Measurements from ENCODE around the gene ASPDH.

Gene ASPDH

GRCh38 chr19:50494186-50495019, 19.3 kb downstream of the ASPDH start:
- peaks cover 7% of the 10 kb centered on the region for H3K27me3 ChIP-seq (ENCODE audit: control insufficient read depth, insufficient read depth, low read length)
- no peak overlapping the region for H3K27ac ChIP-seq (ENCODE audit: low read depth, low read length)
- H3K36me3 ChIP-seq (ENCODE audit: control insufficient read depth, insufficient read depth, low read length) = no peaks in the 10 kb centered on the region
- no peak overlapping the region for H3K4me3 ChIP-seq (ENCODE audit: low read length)
- H3K9ac ChIP-seq (ENCODE audit: low read length) = no peak overlapping the region
- H3K4me1 ChIP-seq (ENCODE audit: control insufficient read depth, insufficient read depth, low read length) = no peaks in the 10 kb centered on the region

- no peak overlapping the region for H3K27ac ChIP-seq (ENCODE audit: low read depth, low read length)
Observed at GRCh38 chr19:50493171-50493570, 20.5 kb downstream of the ASPDH start.

GRCh38 chr19:50492303-50493052, 21.2 kb downstream of the ASPDH start:
- Histone ChIP-seq H3K4me1 (ENCODE audit: control insufficient read depth, insufficient read depth, low read length) (no peaks in the 10 kb centered on the region), H3K27me3 (ENCODE audit: control insufficient read depth, insufficient read depth, low read length) (peaks cover 10% of the 10 kb centered on the region), H3K27ac (ENCODE audit: low read depth, low read length) (no peak overlapping the region), H3K9ac (ENCODE audit: low read length) (no peak overlapping the region), H3K36me3 (ENCODE audit: control insufficient read depth, insufficient read depth, low read length) (no peaks in the 10 kb centered on the region), H3K4me3 (ENCODE audit: low read length) (no peak overlapping the region)

More at GRCh38 chr19:50493171-50493570, 20.5 kb downstream of the ASPDH start:
- H3K4me1 ChIP-seq (ENCODE audit: control insufficient read depth, insufficient read depth, low read length) = no peaks in the 10 kb centered on the region
- H3K9ac ChIP-seq (ENCODE audit: low read length) = no peak overlapping the region
- H3K27me3 ChIP-seq (ENCODE audit: control insufficient read depth, insufficient read depth, low read length) = peaks cover 7% of the 10 kb centered on the region
- H3K36me3 ChIP-seq (ENCODE audit: control insufficient read depth, insufficient read depth, low read length) = no peaks in the 10 kb centered on the region
- no peak overlapping the region for H3K4me3 ChIP-seq (ENCODE audit: low read length)

- no peaks in the 10 kb centered on the region for H3K36me3 ChIP-seq (ENCODE audit: control insufficient read depth, insufficient read depth, low read length)
- H3K27me3 ChIP-seq (ENCODE audit: control insufficient read depth, insufficient read depth, low read length) = peaks cover 12% of the 10 kb centered on the region
- H3K27ac ChIP-seq (ENCODE audit: low read depth, low read length) = no peak overlapping the region
- H3K4me3 ChIP-seq (ENCODE audit: low read length) = no peak overlapping the region
- no peaks in the 10 kb centered on the region for H3K4me1 ChIP-seq (ENCODE audit: control insufficient read depth, insufficient read depth, low read length)
- H3K9ac ChIP-seq (ENCODE audit: low read length) = no peak overlapping the region
Observed at GRCh38 chr19:50490991-50491472, 22.7 kb downstream of the ASPDH start.

- H3K9ac ChIP-seq (ENCODE audit: low read length) = no peak overlapping the region
- H3K4me1 ChIP-seq (ENCODE audit: control insufficient read depth, insufficient read depth, low read length) = no peaks in the 10 kb centered on the region
- no peaks in the 10 kb centered on the region for H3K36me3 ChIP-seq (ENCODE audit: control insufficient read depth, insufficient read depth, low read length)
- peaks cover 12% of the 10 kb centered on the region for H3K27me3 ChIP-seq (ENCODE audit: control insufficient read depth, insufficient read depth, low read length)
- no peak overlapping the region for H3K4me3 ChIP-seq (ENCODE audit: low read length)
- no peak overlapping the region for H3K27ac ChIP-seq (ENCODE audit: low read depth, low read length)
Observed at GRCh38 chr19:50490411-50490811, 23.3 kb downstream of the ASPDH start.

DNA sequence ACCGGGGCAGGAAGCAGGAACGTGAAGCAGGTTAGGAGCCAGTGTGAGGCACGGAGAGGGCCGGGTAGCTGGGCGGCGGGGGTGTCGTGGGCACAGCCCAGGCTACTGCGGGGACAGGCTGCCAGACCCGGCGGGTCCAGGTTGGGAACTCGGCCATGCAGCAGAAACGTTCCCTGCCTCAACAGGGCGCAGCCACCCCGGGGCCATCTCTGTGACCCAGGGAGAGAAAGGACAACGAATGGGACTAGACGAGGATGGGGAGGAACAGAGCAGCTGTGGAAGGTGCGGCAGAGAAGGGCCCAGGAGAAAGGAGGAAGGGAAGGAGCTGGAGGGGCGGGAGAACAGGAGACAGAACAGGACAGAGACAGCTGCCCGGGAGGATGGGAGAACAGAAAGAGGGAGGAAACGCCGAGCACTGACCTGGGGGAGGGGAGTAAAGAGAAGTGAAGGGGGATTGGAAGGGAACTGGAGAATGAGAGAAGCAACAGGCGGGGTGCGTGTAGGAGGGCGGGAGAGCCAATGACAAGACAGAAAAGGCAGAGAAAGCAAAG, 24.2 kb downstream of the ASPDH start:
- peaks cover 12% of the 10 kb centered on the region for H3K27me3 ChIP-seq (ENCODE audit: control insufficient read depth, insufficient read depth, low read length)
- no peak overlapping the region for H3K27ac ChIP-seq (ENCODE audit: low read depth, low read length)
- peaks cover 3% of the 10 kb centered on the region for H3K36me3 ChIP-seq (ENCODE audit: control insufficient read depth, insufficient read depth, low read length)
- H3K9ac ChIP-seq (ENCODE audit: low read length) = no peak overlapping the region
- H3K4me3 ChIP-seq (ENCODE audit: low read length) = no peak overlapping the region
- H3K4me1 ChIP-seq (ENCODE audit: control insufficient read depth, insufficient read depth, low read length) = no peaks in the 10 kb centered on the region

GRCh38 chr19:50488389-50489194, 25.1 kb downstream of the ASPDH start:
- Histone ChIP-seq H3K4me1 (ENCODE audit: control insufficient read depth, insufficient read depth, low read length) (no peaks in the 10 kb centered on the region), H3K9ac (ENCODE audit: low read length) (no peak overlapping the region), H3K27me3 (ENCODE audit: control insufficient read depth, insufficient read depth, low read length) (peaks cover 12% of the 10 kb centered on the region), H3K36me3 (ENCODE audit: control insufficient read depth, insufficient read depth, low read length) (peaks cover 3% of the 10 kb centered on the region), H3K4me3 (ENCODE audit: low read length) (no peak overlapping the region), H3K27ac (ENCODE audit: low read depth, low read length) (no peak overlapping the region)

- H3K36me3 ChIP-seq (ENCODE audit: control insufficient read depth, insufficient read depth, low read length) = peaks cover 9% of the 10 kb centered on the region
- H3K9ac ChIP-seq (ENCODE audit: low read length) = no peak overlapping the region
- no peak overlapping the region for H3K4me3 ChIP-seq (ENCODE audit: low read length)
- no peak overlapping the region for H3K27ac ChIP-seq (ENCODE audit: low read depth, low read length)
- no peaks in the 10 kb centered on the region for H3K4me1 ChIP-seq (ENCODE audit: control insufficient read depth, insufficient read depth, low read length)
- H3K27me3 ChIP-seq (ENCODE audit: control insufficient read depth, insufficient read depth, low read length) = peaks cover 12% of the 10 kb centered on the region
Observed at GRCh38 chr19:50486823-50487515, 26.7 kb downstream of the ASPDH start.

GRCh38 chr19:50485284-50485955, 28.3 kb downstream of the ASPDH start:
- Histone ChIP-seq H3K4me3 (ENCODE audit: low read length) (no peak overlapping the region), H3K27me3 (ENCODE audit: control insufficient read depth, insufficient read depth, low read length) (peaks cover 5% of the 10 kb centered on the region), H3K27ac (ENCODE audit: low read depth, low read length) (no peak overlapping the region), H3K4me1 (ENCODE audit: control insufficient read depth, insufficient read depth, low read length) (no peaks in the 10 kb centered on the region), H3K36me3 (ENCODE audit: control insufficient read depth, insufficient read depth, low read length) (peaks cover 9% of the 10 kb centered on the region), H3K9ac (ENCODE audit: low read length) (no peak overlapping the region)

DNA sequence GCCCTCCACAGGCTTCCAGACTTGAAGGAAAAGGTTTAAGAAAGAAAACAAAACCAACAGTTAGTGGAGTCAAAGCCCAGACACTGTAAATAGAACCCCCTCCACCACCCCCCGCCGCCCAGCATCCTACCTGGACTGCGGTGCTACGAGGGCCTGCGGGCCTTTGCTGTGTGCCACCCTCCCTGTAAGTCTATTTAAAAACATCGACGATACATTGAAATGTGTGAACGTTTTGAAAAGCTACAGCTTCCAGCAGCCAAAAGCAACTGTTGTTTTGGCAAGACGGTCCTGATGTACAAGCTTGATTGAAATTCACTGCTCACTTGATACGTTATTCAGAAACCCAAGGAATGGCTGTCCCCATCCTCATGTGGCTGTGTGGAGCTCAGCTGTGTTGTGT, 30.8 kb downstream of the ASPDH start:
- Histone ChIP-seq H3K4me1 (ENCODE audit: control insufficient read depth, insufficient read depth, low read length) (no peaks in the 10 kb centered on the region), H3K9ac (ENCODE audit: low read length) (no peak overlapping the region), H3K27me3 (ENCODE audit: control insufficient read depth, insufficient read depth, low read length) (peaks cover 5% of the 10 kb centered on the region), H3K4me3 (ENCODE audit: low read length) (no peak overlapping the region), H3K27ac (ENCODE audit: low read depth, low read length) (no peak overlapping the region), H3K36me3 (ENCODE audit: control insufficient read depth, insufficient read depth, low read length) (peaks cover 16% of the 10 kb centered on the region)

DNA sequence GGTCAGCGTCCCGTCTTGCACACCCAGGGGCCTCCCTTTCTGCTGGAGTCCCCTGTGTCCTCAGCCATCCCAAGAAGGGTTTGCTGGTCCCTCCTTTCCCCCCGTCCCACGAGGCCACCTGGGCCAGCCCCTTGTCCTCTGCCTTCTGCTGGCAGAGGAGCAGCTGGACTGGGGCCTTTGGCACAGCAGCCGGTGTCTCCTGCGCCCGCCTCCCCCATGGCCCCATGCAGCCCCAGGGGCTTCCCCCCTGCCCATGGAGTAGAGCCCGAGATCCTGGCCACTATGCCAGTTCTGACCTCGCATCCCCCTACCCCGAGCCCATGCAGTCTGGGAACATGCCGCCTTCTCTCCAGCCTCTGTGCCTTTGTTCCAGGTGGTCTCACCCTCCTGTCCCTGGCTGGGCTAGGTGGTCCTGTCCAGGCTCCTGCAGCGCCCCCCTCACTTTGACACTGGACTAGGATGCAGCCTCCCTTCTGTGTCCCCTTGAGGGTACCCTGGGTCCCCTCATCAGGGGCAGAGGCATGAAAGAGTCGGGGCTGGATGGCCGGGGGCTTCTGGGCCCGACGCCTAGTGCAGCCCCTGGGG, 31.4 kb downstream of the ASPDH start:
- Histone ChIP-seq H3K36me3 (ENCODE audit: control insufficient read depth, insufficient read depth, low read length) (peaks cover 16% of the 10 kb centered on the region), H3K27ac (ENCODE audit: low read depth, low read length) (no peak overlapping the region), H3K27me3 (ENCODE audit: control insufficient read depth, insufficient read depth, low read length) (peaks cover under 1% of the 10 kb centered on the region), H3K4me3 (ENCODE audit: low read length) (no peak overlapping the region), H3K4me1 (ENCODE audit: control insufficient read depth, insufficient read depth, low read length) (peaks cover 2% of the 10 kb centered on the region), H3K9ac (ENCODE audit: low read length) (no peak overlapping the region)

All from rectal smooth muscle tissue (tissue), 1 donor.